Activated T-cell treated with anti-CD3 and anti-CD28 coated beads, Interleukin-2, amount 50 U/mL, for 4 hours (primary cell): Measurements from ENCODE around the gene CLSTN3. TPM values are rescaled to one million over a fixed set of nuclear protein-coding genes. Genes with fewer than 3 reads are reported as not detected.

Experiments
- ATAC-seq, 2 donors: fragments of 200-7000 bp; cut with Tn5 transposase; one replicate each; pipeline ENCODE4 v1.10.0; 2021
- DNase-seq: peaks from one replicate; pipeline ENCODE4 v3.0.0-alpha.2; 2020
- H3K27me3 Mint-ChIP-seq: one replicate; pipeline ENCODE4 v1.8.0; 2021; ENCODE audit warnings: low read depth, mixed read lengths
- H3K36me3 Mint-ChIP-seq: one replicate; pipeline ENCODE4 v1.8.0; 2022; ENCODE audit warnings: mixed read lengths; ENCODE audit not compliant: insufficient read depth
- H3K4me1 Mint-ChIP-seq: one replicate; pipeline ENCODE4 v1.8.0; 2021; ENCODE audit warnings: low read depth, mixed read lengths
- H3K4me3 Mint-ChIP-seq: one replicate; pipeline ENCODE4 v1.8.0; 2021; ENCODE audit warnings: mild to moderate bottlenecking, moderate library complexity, mixed read lengths
- H3K9me3 Mint-ChIP-seq: one replicate; pipeline ENCODE4 v1.8.0; 2021; ENCODE audit warnings: mixed read lengths
- total RNA-seq, 3 donors: library from RNA; stranded (reverse); gene quantifications; one replicate each; pipeline ENCODE4 v1.2.1, GENCODE V29; 2021

Gene CLSTN3
- total RNA-seq, 3 donors from 2014 or later, result 9.2 to 12.2 (median 9.9) TPM

- DNase-seq (no peak), ATAC-seq (no peak)
- peaks cover 30% of the 10 kb centered on the region for H3K4me1 Mint-ChIP-seq
- H3K36me3 Mint-ChIP-seq, result no peaks in the 10 kb centered on the region
- no peaks in the 10 kb centered on the region for H3K27me3 Mint-ChIP-seq
- H3K4me3 Mint-ChIP-seq, result peak overlapping the region; percentile 91
- H3K9me3 Mint-ChIP-seq, result no peaks in the 10 kb centered on the region
Measured at GRCh38 chr12:7127916-7128626, 2.1 kb upstream of the CLSTN3 start.

DNA sequence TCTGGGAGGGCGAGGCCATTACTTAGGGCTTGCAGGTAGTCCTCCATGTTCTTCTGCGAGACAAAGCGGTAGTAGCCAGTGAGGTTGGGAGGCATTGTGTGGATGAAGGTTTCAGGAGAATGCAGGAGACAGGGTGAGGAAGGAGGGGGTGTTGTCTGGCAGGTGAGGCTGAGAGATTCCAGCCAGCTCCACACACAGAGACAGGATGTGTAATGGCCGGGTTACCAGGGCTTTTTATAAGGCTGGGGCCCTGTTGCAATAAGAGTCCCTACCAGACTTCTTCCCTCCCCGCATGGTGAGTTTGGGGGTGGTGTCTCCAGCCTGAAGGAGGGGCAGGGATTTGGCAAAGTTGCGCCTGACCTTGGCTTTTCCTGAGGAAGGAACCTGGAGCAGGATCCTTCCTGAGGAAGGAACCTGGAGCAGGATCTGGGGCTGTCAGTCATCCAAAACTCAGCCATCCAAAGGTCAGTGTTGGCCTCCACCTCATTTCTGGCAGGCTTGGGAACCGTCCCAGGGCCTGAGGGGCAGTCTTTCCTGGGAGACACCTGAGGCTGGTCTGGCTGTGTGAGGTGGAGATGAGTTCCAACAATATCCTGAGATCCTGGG lies 1.4 kb upstream of the CLSTN3 start, which contains the start of gene RBP5:
RBP5 (minus strand) TSS at position 209 of the 606 bp plus-strand sequence; CDS start at position 95, 114 bp downstream.
- Mint-ChIP-seq H3K9me3 (no peaks in the 10 kb centered on the region), H3K4me3 (peak within 1 kb of the TSS; percentile 91), H3K27me3 (no peaks in the 10 kb centered on the region), H3K4me1 (peaks cover 30% of the 10 kb centered on the region), H3K36me3 (no peaks in the 10 kb centered on the region)
- DNase-seq, result no peak
- no peak for ATAC-seq

- Mint-ChIP-seq H3K27me3 (no peaks in the 10 kb centered on the region), H3K9me3 (no peaks in the 10 kb centered on the region), H3K4me3 (peak overlapping the region; percentile 91), H3K4me1 (peaks cover 30% of the 10 kb centered on the region), H3K36me3 (no peaks in the 10 kb centered on the region)
- DNase-seq, result no peak
- peak in 1 of 2 donors; percentile 1 for ATAC-seq
Measured at GRCh38 chr12:7129287-7129871, 792 bp upstream of the CLSTN3 start.

DNA sequence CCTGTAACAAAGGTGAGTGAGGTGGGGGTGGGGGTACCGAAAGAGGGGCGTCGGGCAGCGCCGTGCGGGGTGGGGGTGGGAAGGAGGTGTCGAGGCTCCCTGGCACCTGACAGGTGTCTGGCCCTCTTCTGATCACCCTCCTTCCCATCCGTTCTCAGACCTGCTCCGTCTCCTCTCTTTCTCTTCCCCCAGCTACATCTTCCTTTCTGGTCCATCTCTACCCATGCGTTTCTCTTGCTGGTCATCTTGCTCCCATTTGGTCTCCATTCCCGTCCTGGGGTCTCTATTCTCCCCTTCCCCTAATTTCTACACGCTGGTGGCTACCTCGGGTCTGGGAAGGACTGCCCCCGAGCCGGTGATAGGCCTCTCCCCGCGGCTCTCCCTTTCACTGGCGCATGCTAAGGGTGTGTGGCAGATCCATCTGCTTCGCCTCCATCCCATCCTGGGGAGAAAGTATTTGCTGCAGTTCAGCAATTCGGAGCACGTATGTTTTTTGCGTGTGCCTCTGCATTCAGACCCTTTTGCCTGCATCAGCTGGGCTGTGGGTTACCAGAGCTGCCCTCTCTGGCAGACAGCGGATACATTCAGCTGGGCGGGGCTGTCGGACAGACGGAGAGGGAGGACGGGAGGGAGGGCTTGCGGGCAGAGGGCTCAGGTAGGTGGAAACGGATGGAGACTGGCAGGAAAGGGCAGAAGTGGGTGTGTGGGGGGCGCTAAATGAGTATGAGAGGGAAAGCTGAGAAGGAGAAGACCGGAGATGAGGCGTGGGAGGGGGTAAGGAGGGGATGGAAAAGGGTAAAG lies 730 bp downstream of the CLSTN3 start:
- ATAC-seq (peak; percentile 31 to 41), DNase-seq (peak; percentile 30)
- peak overlapping the region; percentile 91 for H3K4me3 Mint-ChIP-seq
- H3K27me3 Mint-ChIP-seq, result no peaks in the 10 kb centered on the region
- peaks cover 5% of the 10 kb centered on the region for H3K36me3 Mint-ChIP-seq
- no peaks in the 10 kb centered on the region for H3K9me3 Mint-ChIP-seq
- peaks cover 30% of the 10 kb centered on the region for H3K4me1 Mint-ChIP-seq

DNA sequence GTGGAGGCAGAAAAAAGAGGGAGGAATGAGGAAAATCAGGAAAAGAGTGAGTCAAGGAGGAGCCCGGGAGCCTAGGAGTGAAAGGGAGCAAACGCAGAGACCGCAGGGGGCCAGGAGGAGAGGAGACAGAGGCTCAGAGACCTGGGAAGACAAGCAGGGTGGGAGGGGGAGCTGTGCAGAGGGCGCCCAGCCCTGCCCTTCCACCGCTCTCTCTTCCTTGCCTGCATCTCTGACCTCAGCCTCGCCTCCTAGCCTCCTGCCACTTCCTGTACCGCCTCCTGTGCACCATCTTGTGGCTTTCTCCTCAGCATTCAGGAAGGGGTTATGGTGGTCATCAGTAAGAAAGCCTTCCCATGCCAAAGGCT lies 1.3 kb downstream of the CLSTN3 start:
- peaks cover 7% of the 10 kb centered on the region for H3K36me3 Mint-ChIP-seq
- H3K9me3 Mint-ChIP-seq, result no peaks in the 10 kb centered on the region
- no peak for ATAC-seq
- H3K4me1 Mint-ChIP-seq, result peaks cover 30% of the 10 kb centered on the region
- peak overlapping the region; percentile 91 for H3K4me3 Mint-ChIP-seq
- no peak for DNase-seq
- H3K27me3 Mint-ChIP-seq, result no peaks in the 10 kb centered on the region

DNA sequence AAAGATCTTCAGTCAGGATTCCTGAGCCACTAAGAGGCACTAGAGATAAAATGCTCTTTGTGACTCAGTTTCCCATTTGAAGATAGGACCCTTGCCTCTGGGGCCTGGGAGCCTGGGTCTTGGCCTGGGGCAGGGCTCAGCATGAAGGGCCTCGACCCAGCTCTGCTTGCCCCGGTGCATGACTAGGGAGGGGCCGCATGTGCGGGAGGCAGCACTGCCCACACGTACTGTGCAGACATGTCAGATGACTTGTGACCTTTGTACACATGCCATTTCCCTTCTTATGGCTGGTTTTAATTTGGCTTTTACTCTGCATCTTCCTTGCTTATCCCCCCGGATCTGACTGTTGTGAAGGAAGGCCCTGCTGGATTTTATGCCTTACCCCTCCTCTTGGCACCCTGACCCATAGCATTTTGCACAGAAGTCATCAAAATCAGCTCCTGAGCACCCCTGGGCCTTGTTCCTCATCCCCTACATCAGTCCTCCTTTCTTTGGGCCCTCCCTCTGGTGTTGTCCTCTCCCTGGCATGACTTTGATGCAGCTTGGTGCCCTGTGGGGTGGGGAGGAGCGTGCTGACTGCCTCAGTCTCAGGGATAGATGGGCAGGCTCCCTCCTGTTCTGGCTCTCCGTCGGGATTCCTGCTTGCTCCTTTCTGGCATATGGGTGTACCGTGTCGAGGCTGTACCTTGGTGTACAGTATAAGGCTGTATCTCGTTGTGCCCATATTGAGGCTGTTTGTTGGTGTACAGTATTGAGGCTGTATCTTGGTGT lies 4.4 kb downstream of the CLSTN3 start:
- no peaks in the 10 kb centered on the region for H3K9me3 Mint-ChIP-seq
- ATAC-seq, result no peak
- peaks cover 19% of the 10 kb centered on the region for H3K36me3 Mint-ChIP-seq
- no peak for DNase-seq
- H3K4me3 Mint-ChIP-seq, result no peak overlapping the region
- H3K4me1 Mint-ChIP-seq, result peaks cover 24% of the 10 kb centered on the region
- H3K27me3 Mint-ChIP-seq, result no peaks in the 10 kb centered on the region

DNA sequence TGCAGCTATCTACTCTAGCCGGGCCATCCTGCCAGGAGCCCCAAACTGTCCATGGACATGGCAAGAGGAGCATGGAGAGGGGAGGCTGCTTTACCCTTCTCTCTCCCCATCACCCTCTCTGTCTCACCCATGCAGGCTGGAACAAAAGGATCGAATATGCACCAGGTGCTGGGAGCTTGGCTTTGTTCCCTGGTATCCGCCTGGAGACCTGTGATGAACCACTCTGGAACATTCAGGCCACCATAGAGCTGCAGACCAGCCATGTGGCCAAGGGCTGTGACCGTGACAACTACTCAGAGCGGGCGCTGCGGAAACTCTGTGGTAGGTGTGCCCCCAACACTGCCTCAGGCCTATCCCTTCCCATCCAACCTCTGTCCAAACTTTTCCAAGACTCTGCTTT lies 5.9 kb downstream of the CLSTN3 start:
- Mint-ChIP-seq H3K9me3 (no peaks in the 10 kb centered on the region), H3K4me1 (peaks cover 18% of the 10 kb centered on the region), H3K27me3 (no peaks in the 10 kb centered on the region), H3K36me3 (peaks cover 19% of the 10 kb centered on the region), H3K4me3 (no peak overlapping the region)
- no peak for DNase-seq
- ATAC-seq, result no peak

DNA sequence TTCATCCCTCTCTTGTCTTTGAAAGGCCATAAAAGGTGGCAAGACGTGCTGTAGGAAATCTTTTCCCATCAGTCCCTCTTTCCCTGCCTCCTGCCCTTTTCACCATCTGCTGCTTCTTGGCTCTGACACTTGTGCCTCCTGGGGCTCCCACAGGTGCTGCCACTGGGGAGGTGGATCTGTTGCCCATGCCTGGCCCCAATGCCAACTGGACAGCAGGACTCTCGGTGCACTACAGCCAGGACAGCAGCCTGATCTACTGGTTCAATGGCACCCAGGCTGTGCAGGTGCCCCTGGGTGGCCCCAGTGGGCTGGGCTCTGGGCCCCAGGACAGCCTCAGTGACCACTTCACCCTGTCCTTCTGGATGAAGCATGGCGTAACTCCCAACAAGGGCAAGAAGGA lies 6.5 kb downstream of the CLSTN3 start:
- Mint-ChIP-seq H3K36me3 (peaks cover 22% of the 10 kb centered on the region), H3K9me3 (no peaks in the 10 kb centered on the region), H3K27me3 (no peaks in the 10 kb centered on the region), H3K4me3 (no peak overlapping the region), H3K4me1 (peaks cover 12% of the 10 kb centered on the region)
- ATAC-seq (no peak), DNase-seq (no peak)

DNA sequence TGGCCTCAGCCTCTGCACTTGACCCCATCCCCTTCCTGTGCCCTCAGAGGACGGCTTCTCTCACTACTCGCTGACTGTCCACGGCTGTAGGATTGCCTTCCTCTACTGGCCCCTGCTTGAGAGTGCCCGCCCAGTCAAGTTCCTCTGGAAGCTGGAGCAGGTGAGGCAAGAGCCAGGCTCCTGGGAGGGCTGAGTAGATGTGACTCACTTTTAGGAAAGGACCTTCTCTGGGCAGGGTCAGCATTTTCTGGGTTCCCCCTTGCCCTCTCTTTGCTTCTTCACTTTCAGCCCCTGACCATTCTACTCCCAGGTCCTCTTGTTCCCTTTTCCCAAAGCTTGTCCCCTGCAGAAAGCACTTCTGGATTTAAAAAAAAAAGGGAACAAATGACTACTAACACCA lies 7.7 kb downstream of the CLSTN3 start:
- Mint-ChIP-seq H3K36me3 (peaks cover 26% of the 10 kb centered on the region), H3K4me3 (no peak overlapping the region), H3K27me3 (no peaks in the 10 kb centered on the region), H3K9me3 (no peaks in the 10 kb centered on the region), H3K4me1 (no peaks in the 10 kb centered on the region)
- no peak for ATAC-seq
- no peak for DNase-seq

- DNase-seq (no peak), ATAC-seq (no peak)
- no peaks in the 10 kb centered on the region for H3K27me3 Mint-ChIP-seq
- H3K9me3 Mint-ChIP-seq, result no peaks in the 10 kb centered on the region
- no peaks in the 10 kb centered on the region for H3K4me1 Mint-ChIP-seq
- H3K36me3 Mint-ChIP-seq, result peaks cover 26% of the 10 kb centered on the region
- H3K4me3 Mint-ChIP-seq, result no peak overlapping the region
Measured at GRCh38 chr12:7139200-7139599, 9.0 kb downstream of the CLSTN3 start.

GRCh38 chr12:7141351-7142005 lies 11.3 kb downstream of the CLSTN3 start:
- Mint-ChIP-seq H3K4me1 (no peaks in the 10 kb centered on the region), H3K36me3 (peaks cover 24% of the 10 kb centered on the region), H3K4me3 (no peak overlapping the region), H3K27me3 (no peaks in the 10 kb centered on the region), H3K9me3 (no peaks in the 10 kb centered on the region)
- ATAC-seq, result no peak
- no peak for DNase-seq

DNA sequence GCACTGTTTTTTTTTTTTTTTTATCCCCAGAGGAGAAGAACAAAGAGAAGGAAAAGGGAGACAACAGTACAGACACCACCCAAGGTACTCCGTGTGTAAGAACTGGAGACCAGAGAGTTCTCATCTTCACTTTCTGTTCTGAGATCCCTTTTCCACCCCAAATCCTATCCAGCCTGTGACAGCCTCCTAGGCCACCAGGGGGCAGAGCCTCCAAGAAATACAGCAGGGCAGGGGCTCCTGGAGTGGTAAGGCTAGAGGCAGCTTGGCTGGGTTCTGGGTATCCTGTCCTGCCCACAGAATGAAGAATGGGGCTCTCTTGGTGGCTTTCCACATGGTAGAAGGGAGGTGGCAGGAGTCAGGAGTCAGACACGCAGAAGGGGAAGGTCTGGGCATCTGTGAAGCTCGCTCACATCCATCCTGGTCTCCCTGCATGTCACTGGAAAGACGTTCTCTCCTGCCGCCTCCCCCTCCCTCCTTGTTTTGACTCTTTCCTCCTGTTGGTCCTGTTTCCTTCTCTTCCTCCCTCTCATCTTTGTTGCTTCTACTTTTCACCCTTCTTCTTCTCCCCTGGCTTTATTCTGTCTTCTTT lies 12.0 kb downstream of the CLSTN3 start:
- peaks cover 25% of the 10 kb centered on the region for H3K36me3 Mint-ChIP-seq
- no peaks in the 10 kb centered on the region for H3K27me3 Mint-ChIP-seq
- H3K4me1 Mint-ChIP-seq, result no peaks in the 10 kb centered on the region
- ATAC-seq, result peak; percentile 86 to 92
- DNase-seq, result peak; percentile 51
- H3K9me3 Mint-ChIP-seq, result no peaks in the 10 kb centered on the region
- H3K4me3 Mint-ChIP-seq, result no peak overlapping the region

- peaks cover 24% of the 10 kb centered on the region for H3K36me3 Mint-ChIP-seq
- no peak for DNase-seq
- no peak overlapping the region for H3K4me3 Mint-ChIP-seq
- no peaks in the 10 kb centered on the region for H3K9me3 Mint-ChIP-seq
- H3K27me3 Mint-ChIP-seq, result no peaks in the 10 kb centered on the region
- no peak for ATAC-seq
- H3K4me1 Mint-ChIP-seq, result no peaks in the 10 kb centered on the region
Measured at GRCh38 chr12:7142809-7143465, 12.8 kb downstream of the CLSTN3 start.
